ENCODE data around the gene MZF1. TPM values are rescaled to one million over a fixed set of nuclear protein-coding genes. Genes with fewer than 3 reads are reported as not detected.

MZF1 gene
- total RNA-seq, 2 experiments from 2014 or later = 13.3 to 14.4 TPM

DNA sequence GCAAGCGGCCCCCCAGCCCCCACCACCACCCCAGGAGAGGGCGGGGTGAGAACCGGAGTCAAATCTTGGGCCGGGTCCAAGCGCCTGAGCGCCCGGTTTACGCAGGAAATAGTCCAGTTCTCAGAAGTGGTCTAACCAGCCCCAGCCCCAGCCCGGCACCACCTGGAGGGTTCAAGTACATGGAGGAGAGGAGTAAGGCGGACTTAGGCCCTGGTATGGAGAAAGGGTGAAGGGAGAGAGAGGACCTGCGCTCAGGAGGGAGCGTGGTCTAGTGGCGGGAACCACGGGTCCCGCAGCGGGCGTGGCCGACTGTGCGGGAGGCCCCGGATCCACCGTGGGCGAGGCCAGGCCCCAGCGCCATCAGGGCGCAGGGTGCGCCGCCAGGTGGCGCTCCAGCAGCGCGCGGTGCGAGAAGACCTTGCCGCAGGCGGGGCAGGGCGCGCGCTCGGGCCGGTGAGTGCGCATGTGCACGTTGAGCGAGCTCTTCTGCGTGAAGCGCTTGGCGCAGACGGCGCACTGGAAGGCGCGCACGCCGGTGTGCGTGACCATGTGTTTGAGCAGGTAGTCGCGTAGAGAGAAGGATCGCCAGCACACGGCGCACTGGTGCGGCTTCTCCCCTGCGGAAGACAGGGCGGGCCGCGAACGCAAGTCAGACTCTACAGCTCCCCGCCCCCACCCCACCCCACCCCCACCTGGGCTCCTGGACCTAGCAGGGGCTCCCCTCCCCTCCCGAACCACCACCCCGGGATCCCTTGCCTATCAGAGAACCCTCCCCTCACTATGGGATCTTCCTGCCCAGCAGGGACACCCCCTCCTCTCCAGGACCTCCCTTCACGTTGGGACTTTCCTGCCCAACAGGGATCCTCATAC, 59.2 kb downstream of the MZF1 start:
- Mint-ChIP-seq H3K27me3 (no peaks in the 10 kb centered on the region), H3K4me3 (peak overlapping the region; percentile 83), H3K9me3 (no peaks in the 10 kb centered on the region), H3K4me1 (ENCODE audit: low read depth) (peaks cover 26% of the 10 kb centered on the region), H3K36me3 (peaks cover 15% of the 10 kb centered on the region), H3K27ac (peak overlapping the region; percentile 91)
- peak; percentile 98 for DNase-seq
- CTCF ChIA-PET = interaction anchor here (0.6 to 2.5 kb wide), 36 partner anchors 10 to 295 kb away, joined by 3 to 43 read pairs (median 4); partner anchors contain the start of genes CHMP2A, MZF1, RNF225 and TRIM28
- POLR2A ChIA-PET = interaction anchor here (0.6 to 1.5 kb wide), 7 partner anchors 18 to 67 kb away, joined by 3 to 14 read pairs (median 4); partner anchors contain the start of gene TRIM28
- intact Hi-C loops (cut with micrococcal nuclease) = loop anchor here (1.0 kb wide), 2 partner anchors 15 to 30 kb away; partner anchors contain the start of gene TRIM28

DNA sequence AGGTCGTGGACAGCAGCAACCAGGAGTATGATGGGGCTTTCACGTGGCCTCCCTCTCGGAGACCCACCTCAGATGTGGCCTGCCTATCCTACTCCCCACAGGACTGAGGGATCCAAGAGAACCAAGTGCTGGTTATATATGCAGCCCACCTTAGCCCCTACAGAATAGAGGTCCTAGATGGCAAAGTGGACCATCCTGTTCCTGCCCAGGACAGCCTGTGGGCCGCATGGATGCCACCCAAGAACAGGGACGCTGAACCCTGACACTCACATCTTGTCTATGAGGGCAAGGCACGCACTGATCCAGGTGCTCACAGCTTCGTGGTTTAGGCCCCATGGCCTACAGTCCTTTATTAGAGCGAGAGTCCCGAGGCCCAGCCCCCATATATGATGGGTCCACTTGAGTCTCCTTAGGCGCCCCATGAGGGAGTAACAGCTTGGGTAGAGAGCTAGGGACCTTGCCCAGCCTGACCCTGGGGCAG, 59.9 kb downstream of the MZF1 start:
- H3K4me1 Mint-ChIP-seq (ENCODE audit: low read depth) = peaks cover 20% of the 10 kb centered on the region
- H3K36me3 Mint-ChIP-seq = peaks cover 15% of the 10 kb centered on the region
- ChIA-PET POLR2A (interaction anchor here (0.6 to 1.5 kb wide), 7 partner anchors 17 to 68 kb away, joined by 3 to 14 read pairs (median 4); partner anchors contain the start of gene TRIM28), CTCF (interaction anchor here (1.0 to 2.5 kb wide), 20 partner anchors 9 to 285 kb away, joined by 3 to 43 read pairs (median 4); partner anchors contain the start of genes CHMP2A, ZNF324B, ZNF497 and ZNF544)
- intact Hi-C loops (cut with micrococcal nuclease) = no loop called here
- peak overlapping the region; percentile 83 for H3K4me3 Mint-ChIP-seq
- H3K27ac Mint-ChIP-seq = peak overlapping the region; percentile 91
- H3K9me3 Mint-ChIP-seq = no peaks in the 10 kb centered on the region
- no peak for DNase-seq
- H3K27me3 Mint-ChIP-seq = no peaks in the 10 kb centered on the region

Small RNA genes lying within 50 kb of the gene (microRNA-seq; reads per million reads assigned to microRNA genes)
- gene MIR6807 (ENCODE audit: borderline microRNAs expressed, borderline number of aligned reads, borderline replicate concordance) = 1.2 reads per million

Other genes starting within 250 kb of the MZF1 start
- gene ZSCAN22, start 246.3 kb downstream of the MZF1 start, total RNA-seq = 1 to 10 TPM; 3.1 to 3.3 TPM
- 10 to 100 TPM in 1 of 2 experiments, 1 to 10 TPM in 1; 9.9 to 12.9 TPM for gene A1BG, start 219.8 kb downstream of the MZF1 start, total RNA-seq
- gene ZNF497, start 210.6 kb downstream of the MZF1 start, total RNA-seq = under 1 TPM; 0.31 to 0.93 TPM
- 1 to 10 TPM; 2.1 to 2.4 TPM for gene ZNF837, start 192.3 kb downstream of the MZF1 start, total RNA-seq
- gene RPS5, start 186.1 kb downstream of the MZF1 start, total RNA-seq = 1,000 to 10,000 TPM; 1,415 to 1,438 TPM
- gene RNF225, start 177.7 kb downstream of the MZF1 start, total RNA-seq = under 1 TPM; 0.21 to 0.31 TPM
- 10 to 100 TPM in 1 of 2 experiments, 1 to 10 TPM in 1; 8.3 to 10.7 TPM for gene ZNF584, start 164.7 kb downstream of the MZF1 start, total RNA-seq
- 1 to 10 TPM; 3.1 to 3.6 TPM for gene ZNF132, start 133.2 kb downstream of the MZF1 start, total RNA-seq
- gene ZNF324B, start 121.7 kb downstream of the MZF1 start, total RNA-seq = 1 to 10 TPM; 7.7 to 7.8 TPM
- 1 to 10 TPM; 7.0 to 8.3 TPM for gene ZNF324, start 106.3 kb downstream of the MZF1 start, total RNA-seq
- gene ZNF446, start 97.0 kb downstream of the MZF1 start, total RNA-seq = 1 to 10 TPM; 6.4 to 7.5 TPM
- gene SLC27A5, start 61.3 kb downstream of the MZF1 start, total RNA-seq = 10 to 100 TPM; 16.7 to 17.0 TPM
- gene ZBTB45, start 53.5 kb downstream of the MZF1 start, total RNA-seq = 1 to 10 TPM; 9.9 to 10.0 TPM
- 100 to 1,000 TPM; 404 to 408 TPM for gene TRIM28, start 29.3 kb downstream of the MZF1 start, total RNA-seq
- 100 to 1,000 TPM; 120 to 122 TPM for gene CHMP2A, start 18.2 kb downstream of the MZF1 start, total RNA-seq
- gene UBE2M, start 14.7 kb downstream of the MZF1 start, total RNA-seq = 100 to 1,000 TPM; 107 to 111 TPM

Data from activated CD4-positive, alpha-beta memory T cell treated with anti-CD3 and anti-CD28 coated beads for 36 hours (primary cell).